CD1c-positive myeloid dendritic cell (primary cell): Measurements from ENCODE around the gene AGXT.

Experiments used
- DNase-seq: peaks from one replicate; pipeline ENCODE4 v3.0.0-alpha.2; 2016; ENCODE audit errors: extremely low spot score

The AGXT gene

DNA sequence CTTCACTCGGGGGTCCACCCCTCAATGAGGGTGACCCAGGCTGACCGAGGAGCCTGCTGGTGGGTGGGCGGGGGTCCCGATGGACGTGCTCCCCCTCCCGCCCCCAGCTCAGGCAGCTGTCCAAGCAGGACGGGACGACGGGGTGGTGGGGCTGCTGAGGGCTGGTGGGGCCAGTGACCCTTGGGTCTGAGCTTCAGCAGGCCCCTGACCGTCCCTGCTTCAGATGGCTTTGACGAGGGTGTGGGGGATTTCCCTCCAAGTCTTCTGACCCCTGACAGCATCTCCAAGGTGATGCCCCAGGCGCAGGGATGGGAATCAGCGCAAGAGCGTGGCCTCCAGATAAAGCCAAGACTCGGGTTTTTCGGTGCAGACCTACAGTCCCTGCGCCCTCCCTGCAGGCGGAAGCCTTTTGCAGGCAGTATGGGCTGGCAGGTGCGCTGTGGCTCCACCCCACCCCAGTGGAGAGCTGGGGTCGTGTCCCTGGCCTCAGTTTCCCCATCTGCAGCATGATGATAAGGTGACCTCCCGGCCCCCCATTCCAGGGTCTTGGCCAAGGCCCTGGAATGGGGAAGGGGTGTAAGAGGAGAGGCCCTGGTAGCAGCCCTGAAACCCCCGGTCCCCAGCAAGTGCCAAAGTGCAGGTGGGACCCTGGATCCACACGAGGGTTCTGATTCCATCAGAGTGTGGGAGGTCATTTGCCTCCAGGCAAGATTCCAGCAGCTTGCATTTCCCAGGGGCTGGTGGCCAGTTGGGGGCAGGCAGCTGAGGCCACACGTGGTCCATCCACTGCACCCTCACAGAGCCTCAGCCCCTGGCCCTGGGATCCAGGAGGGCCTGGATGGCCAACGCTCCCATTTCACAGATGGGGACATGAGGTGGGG, 46.3 kb downstream of the AGXT start:
- DNase-seq, result no peak

- DNase-seq, result no peak
Measured at GRCh38 chr2:240915526-240916341, 47.1 kb downstream of the AGXT start.

DNA sequence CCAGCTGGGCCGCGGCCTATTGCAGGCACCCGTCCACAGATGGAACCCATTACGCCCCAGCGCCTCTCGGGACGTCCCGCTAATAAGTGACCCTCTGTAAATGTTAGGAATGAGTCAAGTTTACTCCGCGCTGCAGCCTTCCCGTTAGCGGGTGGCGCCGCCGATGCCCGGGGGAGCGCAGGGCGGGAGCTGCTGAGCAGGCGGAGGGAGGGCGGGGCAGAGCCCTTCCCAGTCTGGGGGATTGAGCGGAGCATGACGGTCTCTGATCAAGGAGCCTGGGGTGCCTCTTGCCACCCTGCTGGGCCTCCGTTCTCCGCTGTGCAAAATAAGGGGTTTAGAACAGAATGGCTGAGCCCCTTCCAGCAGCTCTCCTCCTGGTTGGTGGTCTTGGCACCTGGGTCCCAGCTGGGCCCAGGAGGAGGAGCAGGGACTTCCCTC, 48.0 kb downstream of the AGXT start:
- peak; percentile 15 for DNase-seq

GRCh38 chr2:240917009-240917683, 48.5 kb downstream of the AGXT start:
- no peak for DNase-seq

DNA sequence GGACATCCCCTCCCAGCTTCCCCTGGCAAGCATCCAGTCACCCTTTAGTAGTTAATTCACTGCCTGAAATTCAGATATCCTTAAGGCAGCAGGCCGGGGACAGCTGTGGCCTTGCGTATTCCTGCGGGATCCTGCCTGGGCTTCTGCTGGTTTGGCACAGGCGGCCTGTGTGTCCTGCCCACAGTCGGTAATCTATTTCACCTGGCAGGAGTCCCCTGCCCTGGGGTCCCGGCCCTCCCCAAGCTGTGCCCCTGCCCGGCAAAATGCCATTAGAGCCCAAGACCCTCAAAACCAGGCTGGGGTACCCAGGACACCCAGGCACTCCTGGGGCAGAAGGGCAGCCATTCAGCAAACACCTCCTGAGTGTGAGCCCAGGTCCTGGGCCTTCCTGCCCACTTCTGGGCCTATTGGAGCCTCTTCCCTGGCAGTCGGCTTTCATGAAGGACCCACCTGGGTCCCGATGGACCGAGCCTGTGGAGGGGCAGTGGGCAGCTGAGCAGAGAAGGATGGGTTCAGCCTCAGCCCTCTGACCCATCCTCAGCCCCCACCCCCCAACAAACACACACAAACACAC, 49.1 kb downstream of the AGXT start:
- DNase-seq, result no peak

GRCh38 chr2:240918258-240919091, 49.9 kb downstream of the AGXT start:
- no peak for DNase-seq

DNA sequence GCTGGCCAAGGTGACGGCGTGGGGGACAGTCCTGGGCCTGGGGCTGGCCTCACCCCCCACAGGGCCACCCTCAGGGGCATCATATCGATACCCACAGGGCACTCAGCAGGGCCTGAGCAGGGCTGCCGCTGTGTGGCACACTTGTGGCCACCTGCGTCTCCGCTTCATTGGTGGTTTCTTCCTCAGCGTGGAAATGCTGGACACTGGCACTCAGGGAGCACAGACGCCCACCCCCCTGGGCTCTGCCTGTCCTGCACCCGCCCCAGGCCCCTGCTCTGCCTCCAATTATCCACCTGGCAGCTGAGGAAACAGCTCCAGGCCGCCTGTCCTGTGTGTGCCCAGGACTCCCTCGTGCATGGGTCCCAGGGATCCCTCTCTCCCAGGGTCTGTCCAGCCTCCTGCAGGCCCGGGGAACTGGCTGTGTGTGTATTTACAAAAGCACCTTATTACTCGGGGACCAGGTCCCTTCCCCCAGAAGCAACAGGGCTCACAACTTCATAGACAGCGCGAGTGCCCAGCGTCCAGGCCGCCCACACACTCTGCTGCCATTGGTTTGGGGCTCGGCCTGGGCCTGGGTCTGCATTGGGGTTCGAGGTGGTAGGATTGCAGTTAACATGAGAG, 50.6 kb downstream of the AGXT start:
- DNase-seq, result no peak

DNA sequence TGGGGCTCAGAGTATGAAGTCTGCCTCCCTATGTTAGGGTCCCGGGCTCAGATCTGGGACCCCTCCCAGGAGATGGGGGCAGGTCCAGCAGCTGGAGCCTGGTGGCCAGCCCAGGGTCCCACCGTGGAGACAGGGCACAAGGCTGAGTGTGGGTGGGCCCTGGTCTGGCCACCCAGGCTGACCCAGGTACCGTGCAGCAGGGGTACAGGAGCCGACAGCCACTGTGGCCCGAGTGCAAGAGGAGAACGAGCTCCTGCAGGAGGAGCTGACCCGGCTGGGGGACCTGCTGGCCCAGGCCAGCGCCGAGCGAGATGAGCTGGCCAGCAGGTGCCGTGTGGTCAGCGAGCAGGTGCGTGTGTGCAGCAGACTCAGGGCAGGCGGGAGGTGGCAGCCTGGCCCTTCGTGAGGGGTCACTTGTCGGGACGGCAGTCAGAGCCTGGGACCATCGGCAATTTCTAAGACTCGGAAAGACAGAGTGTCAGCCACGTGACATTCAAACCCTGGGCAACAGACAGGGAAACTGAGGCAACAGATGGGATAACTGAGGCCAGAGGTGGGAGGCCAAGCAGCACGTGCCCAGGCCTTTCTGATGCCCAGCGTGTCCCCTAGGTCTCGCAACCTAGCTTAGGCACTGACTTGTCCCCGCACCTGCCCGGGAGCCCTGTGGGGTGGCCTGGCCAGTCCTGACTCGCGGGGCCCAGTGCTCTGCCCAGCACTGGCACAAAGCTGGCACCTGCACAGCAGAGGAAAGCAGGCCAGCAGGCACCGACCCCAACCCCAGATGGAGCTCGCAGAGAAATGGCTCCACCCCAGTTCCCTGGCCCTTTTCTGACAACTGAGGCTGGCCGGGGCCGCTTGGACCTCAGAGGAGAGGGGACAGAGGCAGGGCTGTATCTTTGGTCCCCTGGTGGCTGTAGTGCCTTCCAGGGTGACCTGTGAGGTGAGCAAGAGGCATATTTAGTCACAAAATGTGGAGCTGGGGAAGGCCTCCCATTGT, 51.5 kb downstream of the AGXT start:
- no peak for DNase-seq

DNA sequence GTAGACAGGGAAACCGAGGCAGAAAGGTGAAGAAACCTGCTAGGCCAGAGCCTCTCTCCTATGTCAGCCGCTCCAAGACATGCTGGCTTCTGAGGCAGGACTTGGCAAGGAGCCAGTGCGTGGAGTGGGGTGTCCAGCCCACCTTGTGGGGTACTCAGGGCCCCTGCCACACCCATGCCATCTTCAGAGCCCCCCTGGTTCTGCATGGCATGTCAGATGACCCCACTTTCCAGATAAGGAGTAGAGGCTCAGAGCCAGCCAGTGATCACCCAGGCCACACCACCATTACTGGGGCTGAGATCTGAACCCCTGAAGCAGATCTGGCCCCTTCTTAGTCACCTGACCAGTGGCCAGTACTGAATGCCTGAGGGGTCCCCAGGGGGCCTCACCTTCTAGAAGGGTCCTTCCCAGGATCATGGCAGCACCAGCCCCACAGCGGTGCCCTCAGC, 52.2 kb downstream of the AGXT start:
- no peak for DNase-seq

DNA sequence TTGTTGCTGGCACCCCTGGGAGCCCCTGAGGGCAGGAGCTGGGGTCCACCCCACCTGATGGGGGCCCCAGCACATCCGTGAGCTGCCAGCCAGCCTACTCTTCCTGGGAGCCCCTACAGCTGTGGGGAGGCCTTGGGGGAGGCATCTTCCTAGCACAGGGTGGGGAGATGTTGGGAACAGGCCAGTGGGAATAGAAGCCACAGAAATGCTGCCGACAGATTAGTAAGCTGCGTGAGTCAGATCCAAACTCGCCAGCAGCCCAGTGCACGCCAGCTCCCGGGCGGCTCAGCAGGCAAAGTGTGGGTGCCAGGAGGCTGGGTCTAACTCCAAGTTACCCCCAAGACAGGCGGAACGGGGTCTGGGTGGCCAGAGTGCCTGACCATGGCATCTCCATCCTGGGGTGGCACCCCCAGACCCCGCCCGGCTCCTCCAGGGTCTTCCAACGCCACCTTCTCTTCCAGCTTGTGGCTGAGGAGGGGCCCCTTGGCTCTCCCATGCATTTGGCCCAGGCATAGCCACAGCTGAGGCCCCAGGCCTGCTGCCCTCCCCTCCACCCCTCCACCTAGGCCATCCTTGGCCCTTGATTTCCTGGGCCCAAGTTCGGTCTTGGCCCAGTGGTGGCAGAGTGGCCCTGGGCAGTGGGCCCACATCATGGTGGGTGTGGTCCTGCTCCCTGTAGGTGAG, 52.8 kb downstream of the AGXT start:
- DNase-seq, result no peak

DNA sequence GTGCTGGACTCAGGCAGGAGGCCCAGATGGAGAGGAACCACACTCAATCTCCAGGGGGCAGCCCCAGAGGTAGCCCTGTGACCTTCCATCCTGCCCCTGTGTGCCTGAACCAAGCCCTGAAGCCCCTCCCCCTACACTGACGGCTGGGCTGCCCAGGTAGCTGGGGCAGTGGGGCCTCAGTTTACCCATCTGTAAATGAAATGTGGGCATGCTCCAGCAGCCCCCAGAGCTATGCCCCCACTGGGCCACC, 53.3 kb downstream of the AGXT start:
- DNase-seq, result no peak

DNA sequence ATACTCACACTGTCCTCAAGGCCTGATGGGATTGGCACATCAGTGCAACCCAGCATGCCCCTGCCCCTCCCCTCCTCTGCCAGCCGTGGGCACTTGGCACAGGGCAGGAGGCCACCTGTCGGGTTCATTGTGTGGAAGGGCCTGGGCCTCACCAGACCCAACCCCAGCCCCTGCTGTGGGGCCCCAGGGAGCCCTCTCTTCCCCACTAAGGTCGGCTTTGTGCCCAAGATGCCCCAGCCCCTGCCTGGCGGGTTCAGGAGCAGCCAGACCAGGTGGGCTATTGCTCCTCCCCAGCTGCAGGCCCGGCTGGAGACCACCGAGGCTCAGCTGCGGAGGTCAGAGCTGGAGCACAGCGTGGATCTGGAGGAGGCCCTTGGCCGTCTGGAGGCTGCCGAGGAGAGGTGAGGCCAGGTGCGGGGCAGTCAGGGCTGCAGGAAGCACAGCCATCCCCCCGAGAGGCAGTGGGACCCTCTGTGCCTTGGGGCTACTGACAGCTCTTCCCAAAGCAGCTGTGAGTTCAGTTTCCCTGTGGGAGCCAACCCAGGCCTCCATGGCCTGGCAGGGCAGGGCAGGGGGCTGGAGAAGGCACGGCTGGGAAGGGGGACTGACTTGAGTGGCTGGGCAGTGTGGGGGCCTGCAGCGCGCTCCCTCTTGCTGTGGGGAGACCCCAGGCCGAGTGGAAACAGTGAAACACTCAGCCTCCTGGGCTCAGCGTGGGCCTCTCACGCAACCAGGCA, 53.8 kb downstream of the AGXT start:
- no peak for DNase-seq

DNA sequence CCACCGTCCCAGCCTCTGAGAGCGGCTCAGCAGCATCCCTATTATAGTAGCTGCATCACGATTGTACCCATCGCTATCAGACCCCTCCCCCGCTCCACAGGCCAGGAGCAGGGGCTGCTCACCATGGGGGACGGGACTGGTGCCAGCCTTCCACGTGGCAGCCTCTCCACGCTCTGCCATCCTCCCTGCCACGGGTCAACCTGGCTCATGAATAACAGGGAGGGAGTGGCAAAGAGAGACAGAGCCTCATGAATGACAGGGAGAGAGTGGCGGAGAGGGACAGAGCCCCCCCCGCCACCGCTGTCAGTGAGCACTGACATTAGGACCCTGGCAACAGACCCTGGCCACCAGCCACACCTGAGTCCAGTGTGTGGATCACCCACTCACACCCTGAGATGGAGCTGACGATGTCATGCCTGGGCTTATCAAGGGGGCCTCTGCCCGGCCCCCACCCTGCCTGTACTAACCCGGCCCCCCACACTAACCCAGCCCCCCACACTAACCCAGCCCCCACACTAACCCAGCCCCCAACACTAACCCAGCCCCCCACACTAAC, 54.4 kb downstream of the AGXT start:
- no peak for DNase-seq

- DNase-seq, result no peak
Measured at GRCh38 chr2:240925191-240925567, 56.6 kb downstream of the AGXT start.

- DNase-seq, result no peak
Measured at GRCh38 chr2:240925568-240926515, 57.2 kb downstream of the AGXT start.

GRCh38 chr2:240926516-240927389, 58.1 kb downstream of the AGXT start:
- no peak for DNase-seq
